NCI-H2171 (cell line): ENCODE measurements around the gene ACTRT2.
A peak's percentile ranks its signal among the peaks of the same experiment; 100 is the strongest.

Experiments
- DNase-seq: peaks from one replicate; lab custom pipeline; 2025; lab: John Stamatoyannopoulos, UW

ACTRT2 gene

DNA sequence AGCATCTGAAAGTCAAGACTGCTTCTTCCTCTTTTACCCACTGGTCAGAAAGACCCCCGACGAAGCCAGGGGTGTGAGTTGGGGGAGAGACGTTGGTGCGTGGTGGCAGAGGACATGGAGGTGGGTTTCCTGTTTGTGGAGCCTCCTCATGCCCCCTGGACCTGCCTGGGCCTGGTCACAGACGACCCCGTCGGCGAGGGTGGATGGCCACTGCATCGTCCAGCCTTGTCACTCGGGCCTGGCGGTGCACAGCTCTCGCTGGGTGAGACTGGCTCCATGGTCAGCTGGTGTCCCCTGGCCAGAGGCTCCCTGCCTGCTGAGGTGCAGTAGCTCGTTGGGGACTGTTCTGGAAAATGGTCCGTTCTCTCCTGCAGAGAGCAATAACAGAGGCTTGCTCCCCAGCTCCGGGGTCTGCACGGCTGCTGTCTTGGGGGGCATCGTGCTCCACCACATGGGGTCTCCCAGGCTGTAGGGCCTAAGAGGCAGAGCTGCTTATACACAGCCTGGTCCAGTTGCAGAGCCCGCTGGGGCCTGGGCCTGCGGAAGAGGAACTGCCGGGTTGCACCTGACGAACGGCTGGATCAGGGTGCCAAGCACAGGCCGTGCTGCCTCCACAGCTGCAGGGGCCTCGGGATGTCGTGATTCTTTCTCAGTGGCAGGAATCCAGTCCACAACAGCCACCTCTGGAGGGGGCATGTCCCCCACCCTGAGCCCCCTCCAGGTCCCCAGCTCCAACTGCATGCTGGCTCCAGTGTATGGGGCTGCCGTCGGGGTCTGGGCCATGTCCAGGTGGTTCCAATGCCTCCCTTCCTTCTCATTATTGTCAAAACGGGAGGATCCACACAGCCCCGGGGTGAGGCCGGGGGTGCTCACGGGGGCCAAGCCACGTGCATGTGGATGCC, 18.0 kb upstream of the ACTRT2 start:
- DNase-seq, result no peak

DNA sequence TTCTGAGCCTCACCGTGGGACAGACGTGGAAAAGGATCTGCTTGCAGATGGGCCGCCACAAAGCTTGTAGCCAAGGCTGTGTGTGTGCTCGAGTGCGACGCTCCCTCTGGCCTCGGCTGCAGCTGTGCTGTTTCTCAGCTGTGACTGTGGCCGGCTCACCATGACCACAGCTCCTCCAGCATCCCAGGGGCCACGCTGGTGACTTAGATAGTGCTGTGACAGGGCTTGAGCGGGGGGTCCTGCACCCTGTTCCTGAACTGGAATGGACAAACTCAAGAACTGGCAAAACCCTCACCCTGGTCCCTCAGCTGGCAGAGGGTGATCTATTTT, 17.4 kb upstream of the ACTRT2 start:
- no peak for DNase-seq

DNA sequence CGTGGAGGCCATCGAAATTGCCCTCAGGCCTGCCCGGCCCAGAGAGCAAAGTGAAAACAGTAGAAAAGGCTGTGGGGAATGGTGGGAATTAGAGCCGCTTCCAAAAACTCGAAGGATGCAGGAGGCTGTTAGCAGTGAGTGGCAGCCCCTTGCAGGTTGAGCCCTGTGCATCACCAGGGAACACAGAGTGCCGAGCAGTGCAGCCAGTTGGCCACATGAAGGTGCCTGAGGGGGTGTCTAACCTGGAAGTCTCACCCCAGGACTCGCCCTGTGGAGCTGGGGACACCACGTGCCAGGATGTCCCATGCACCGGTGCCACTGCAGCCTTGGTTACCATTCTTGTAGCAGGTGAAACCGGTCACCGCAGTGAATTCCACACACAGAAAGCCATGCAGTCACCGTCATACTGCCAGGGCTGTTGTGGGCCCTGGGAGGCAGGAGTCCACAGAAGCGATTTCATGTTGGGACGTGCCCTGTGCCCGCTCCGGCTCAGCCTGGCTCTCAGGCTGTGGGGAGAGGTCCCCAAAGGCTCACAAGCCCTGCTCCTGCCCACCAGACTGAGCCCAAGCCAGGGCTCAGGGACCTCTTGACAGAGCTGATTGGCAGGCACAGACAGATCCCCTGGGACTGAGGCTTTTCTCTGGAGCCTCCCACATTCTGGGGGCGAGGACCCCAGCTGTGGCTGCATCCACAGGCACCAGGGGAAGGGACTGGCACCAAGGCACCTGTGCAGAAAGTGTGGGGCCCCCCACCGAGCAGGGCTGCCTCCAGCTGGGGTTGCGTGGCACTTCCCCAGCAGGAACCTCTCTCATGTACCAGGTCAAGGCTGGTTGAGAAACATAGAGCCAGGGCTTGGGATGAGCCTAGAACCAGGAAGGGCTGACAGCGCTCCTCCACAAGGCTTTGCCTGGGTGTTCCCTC, 16.7 kb upstream of the ACTRT2 start:
- no peak for DNase-seq

DNA sequence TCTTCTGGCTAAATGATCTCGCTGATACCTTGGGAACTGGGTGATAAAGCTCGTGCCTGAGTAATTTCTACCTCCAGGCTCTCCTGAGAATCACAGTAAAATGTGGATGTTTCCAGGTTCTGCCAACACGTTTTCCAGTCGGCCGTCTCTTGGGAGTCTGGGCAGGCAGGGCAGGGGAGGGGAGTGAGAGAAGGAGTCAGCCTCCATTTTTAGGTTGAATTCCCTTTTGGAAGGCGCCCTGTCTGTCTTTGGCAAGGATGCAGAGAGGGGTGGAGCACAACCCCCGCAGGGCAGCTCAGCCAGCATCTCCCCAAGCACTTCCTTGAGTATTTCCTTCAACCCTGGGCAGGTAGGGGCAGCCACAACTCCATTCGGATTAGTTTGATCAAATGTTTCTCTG, 15.5 kb upstream of the ACTRT2 start:
- no peak for DNase-seq

DNA sequence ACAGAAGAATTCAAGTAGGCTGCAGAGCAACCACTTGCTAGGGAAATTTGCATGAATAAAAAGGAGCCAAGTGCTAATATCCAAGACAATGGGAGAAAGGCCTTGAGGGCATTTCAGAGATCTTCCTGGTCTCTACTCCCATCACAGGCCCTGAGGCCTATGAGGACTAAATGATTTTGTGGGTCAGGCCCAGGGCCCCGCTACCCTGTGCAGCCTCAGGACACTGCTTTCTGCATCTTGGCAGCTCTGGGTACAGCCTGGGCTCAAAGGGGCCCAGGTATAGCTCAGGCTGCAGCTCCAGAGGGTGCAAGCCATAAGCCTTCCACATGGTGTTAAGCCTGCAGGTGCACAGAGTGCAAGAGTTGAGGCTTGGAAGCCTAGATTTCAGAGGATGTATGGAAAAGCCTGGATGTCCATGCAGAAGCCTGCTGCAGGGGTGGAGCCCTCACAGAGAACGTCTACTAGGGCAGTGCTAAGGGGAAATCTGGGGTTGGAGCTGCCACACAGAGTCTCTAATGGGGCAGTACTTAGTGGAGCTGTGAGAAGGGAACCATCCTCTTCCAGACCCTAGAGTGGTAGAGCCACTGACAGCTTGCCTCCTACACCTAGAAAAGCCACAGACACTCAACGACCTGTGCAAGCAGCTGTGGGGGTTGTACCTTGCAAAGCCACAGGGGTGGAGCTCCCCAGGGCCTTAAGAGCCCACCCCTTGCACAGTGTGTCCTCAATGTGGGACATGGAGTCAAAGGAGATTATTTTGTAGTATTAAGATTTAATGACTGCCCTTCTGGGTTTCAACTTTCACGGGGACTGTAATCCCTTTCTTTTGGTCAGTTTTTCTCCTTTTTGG, 13.7 kb upstream of the ACTRT2 start:
- no peak for DNase-seq

DNA sequence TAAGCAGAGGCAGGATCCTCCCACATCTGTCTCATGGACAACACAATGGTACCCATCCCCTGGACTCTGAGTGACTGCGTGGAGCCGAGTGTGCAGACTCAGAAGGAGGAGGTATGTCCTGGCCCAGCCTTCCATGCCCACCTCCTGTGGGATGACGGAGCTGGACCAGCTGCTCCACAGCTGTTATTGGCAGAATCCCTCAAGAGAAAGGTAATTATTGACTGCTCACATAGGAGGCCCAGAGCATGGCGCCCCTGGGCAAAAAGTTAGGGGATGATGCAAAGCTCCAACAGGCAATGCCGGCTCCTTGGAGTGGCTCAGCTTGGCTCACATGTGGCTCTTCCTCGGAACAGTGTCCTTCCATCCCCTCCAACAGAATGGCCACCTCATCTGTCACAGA, 12.2 kb upstream of the ACTRT2 start:
- DNase-seq, result no peak

DNA sequence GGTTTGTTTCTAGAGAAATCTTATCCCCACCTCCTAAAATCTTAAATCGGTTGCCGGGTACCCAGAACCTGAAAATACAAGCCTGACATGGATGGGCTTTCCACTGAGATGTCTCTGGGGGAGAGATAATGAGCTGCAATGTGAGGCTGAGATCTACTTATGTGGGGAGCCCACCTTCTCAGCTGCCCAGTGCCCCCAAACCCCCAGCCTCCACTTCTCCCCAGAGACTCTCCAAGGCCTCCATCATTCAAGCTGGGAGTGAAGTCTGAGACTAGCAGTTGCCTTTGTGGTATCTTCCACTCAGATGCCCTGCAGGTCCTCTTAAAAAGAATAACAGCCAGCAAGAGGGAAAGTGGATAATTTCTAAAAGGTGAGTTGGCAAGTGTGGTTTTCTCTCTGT, 11.7 kb upstream of the ACTRT2 start:
- no peak for DNase-seq

DNA sequence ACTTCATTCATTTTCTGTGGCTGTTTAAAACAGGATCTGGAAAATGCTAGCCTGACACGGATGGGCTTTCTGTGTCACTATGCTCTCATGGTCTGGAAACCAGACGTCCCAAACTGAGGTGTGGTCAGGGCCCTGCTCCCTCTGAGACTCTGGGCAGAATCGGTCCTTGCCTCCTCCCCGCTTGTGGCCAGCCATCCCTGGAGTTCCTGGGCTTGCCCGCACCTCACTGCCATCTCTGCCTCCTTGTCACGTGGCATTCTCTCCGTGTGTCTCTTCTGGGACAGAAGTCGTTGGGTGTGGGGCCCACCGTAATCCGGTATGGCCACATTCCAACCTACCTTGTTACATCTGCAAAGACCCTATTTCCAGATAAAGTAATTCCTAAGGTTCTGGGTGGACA, 10.1 kb upstream of the ACTRT2 start:
- no peak for DNase-seq

DNA sequence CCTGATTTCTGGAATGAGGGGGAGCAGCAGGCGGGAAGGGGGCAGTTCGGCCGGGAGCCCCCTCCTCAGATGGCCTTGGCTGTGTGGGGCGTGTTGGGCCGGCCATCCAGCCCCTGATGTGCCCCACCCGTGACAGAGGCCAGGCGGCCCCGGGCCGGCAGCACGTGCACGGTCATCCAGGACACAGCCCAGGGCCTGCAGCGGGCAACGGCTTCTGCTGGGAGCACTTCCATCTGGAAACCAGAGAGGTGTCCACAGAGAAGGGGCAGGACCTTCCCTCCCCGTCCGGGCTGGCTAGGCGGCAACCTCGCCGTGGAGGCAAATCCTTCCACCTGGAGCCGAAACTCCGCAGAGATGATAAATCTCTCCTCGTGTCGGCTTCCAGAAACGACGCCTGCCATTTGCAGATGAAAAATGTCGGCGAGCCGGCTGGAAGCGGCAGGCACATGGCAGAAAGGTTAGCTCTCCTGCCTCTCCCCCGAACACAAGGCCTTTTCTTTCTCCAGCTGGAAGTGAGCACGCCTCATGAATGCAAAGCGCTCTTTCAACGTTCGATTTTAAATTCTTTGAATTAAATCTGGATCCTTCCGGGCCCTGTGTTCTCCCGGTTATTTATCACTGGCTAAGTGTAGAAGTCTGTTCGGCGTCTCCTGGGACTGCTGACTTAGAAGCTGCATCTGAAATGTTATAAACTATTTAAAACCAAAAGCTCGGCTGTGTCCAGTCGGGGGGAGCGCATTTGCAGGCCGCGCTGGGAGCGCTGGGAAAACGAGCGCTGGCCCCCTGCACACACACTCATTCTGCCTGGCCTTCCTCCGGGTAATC, 9.4 kb upstream of the ACTRT2 start:
- no peak for DNase-seq

DNA sequence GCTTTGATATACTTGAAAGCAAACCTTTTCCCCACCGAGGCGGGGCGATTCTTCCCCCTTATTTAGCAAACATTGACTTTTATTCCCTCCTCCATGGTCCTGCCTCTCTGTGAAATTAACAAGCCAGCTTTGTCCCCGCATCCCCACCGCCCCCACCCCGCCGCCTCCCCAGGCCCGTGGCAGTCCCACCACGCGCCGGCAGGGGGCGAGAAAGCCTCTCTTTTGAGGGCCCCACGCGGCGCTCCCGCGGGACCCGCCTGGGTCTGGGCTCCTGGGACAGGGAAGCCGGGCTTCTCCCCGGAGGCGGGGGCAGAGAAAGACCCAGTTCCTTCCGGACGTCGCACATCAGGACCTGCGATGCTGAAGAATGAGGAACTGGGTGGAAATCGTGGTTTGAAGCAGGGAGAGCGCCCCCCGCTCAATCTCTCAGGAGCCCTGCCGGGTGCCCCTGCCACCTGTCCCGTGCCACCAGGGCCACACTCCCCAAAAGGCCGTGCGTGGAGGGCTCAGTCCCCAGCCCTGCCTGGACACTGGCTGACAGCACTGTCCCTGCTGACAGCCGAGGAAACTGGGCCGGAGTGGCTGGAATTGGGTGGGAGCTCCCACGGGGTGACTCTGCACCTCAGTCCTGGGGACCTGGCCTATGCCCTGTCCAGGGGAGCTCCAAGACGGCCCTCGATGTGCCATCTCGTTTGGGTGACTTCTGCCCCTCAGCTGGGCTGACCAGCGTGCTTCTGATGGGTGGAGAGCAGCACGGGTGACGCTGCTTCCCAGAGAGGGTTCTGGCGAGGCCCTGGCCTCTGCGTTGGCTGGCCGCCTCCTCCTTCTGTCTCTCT, 8.6 kb upstream of the ACTRT2 start:
- peak; percentile 19 for DNase-seq

DNA sequence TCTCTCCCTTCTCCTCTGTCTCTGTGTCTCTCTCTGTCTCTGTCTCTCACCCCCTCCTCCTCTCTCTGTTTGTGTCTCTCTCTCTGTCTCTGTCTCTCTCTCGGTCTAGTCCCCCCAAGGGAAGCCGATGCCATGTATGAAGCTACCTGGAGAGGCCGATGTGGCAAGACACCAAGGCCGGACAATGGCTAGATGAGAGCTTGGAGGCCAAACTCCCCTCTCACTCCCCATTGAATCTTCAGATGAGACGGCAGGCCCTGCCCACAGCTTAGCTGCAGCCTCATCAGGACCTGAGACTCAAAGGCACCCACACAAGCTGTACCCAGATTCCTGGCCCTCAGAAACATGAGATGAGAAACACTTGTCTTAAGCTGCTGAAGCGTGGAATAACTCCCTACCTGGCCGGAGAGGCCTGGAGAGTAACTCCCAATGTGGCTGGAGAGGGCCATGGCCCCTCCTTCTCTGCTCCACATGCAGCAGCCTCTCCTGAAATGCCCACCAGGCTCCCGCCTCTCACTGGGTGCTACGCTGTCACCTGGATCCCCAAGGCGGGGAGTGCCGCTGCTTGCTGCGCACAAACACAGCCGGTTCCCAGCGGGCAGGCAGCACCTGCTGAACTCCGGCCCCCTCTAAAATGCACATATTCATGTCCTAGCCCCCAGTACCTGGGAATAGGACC, 7.8 kb upstream of the ACTRT2 start:
- no peak for DNase-seq

DNA sequence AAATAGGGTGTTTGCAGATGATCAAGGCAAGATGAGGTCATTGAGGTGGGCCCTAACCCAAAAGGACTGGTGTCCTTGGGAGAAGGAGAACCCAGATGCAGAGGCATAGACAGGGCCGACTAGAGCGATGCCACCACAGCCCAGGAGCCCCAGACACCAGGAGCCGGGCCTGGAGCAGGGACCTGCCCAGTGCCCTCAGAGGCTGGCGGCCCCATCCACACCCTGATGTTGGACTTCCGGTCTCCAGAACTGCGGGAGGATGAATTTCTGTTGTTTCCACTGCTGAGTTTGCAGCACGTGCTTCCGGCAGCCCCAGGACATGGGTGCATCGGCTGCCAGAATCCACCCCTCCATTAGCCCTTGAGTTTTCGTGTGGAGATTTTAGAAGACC, 7.2 kb upstream of the ACTRT2 start:
- no peak for DNase-seq

DNA sequence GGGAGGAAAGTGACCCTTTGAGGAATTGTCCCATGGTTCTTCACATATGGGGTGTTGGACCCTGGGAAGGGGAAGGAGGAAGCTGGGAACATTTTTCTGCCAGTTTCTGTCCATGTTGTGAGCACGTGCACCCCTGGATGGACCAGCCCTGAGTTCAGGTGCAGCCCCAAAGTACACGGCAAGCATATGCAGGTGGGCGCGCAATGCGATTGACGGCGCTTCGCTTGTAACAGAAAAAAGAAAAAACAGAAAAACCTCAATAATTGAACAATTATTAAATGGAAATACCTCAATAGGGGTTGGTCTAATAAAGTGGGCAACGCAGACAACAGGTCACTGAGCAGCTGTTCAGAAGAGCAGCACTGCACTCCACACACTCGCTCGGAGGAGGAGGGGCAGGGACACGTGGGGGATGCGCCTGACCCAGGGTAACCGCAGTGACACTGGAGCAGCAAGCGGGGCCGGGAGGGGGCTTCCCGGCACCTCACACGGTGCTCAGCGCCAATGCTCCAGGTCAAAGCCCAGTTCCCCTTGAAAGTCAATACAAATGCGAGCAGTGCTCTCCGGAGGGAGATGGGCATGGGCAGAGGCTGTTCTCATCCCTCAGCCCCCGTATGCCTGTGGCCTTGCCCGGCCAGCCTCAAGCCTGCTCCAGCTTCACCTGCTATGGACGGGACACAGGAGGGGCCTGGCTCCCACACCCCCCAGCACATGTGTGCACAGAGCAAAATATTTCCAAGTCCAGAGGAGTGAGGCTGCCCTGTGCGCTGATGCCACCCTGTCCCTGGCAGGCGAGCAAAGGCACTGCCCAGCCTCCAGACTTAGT, 6.6 kb upstream of the ACTRT2 start:
- DNase-seq, result no peak

DNA sequence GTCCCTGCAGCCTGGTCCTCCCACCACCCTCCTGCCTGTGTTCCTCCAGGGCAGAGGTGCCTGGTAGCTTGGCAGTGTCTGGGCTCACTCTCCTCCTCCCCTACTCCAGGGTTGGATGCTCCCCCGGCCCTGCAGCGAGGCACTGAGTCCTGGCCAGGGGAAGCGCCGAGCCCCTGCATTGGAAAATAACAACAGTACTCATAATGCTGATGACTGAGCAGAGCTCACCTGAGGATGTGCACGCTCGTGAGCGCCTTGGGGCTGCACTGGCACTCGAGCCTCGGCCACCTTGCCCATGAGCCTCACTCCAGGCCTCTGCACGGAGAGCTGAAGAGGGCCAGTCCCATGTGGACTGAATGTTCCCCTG, 6.0 kb upstream of the ACTRT2 start:
- no peak for DNase-seq

DNA sequence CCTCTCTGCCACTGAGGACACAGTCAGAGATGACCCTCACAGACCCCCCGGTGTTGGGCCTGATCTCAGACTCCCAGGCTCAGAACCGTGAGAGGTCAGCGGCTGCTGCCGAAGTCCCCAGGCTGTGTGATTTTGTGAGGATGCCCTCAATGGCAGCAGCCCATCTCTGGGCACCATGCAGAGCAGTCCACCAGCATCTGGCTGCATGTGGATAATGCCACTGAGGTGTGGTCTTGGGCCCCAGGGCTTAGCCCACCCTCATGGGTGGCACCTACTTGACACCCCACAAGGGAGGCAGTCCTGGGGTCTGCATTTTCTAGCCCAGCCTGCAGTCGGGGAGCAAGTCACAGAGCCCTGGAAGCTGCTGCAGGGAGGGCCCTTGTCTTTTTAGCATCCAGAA, 5.5 kb upstream of the ACTRT2 start:
- DNase-seq, result no peak

DNA sequence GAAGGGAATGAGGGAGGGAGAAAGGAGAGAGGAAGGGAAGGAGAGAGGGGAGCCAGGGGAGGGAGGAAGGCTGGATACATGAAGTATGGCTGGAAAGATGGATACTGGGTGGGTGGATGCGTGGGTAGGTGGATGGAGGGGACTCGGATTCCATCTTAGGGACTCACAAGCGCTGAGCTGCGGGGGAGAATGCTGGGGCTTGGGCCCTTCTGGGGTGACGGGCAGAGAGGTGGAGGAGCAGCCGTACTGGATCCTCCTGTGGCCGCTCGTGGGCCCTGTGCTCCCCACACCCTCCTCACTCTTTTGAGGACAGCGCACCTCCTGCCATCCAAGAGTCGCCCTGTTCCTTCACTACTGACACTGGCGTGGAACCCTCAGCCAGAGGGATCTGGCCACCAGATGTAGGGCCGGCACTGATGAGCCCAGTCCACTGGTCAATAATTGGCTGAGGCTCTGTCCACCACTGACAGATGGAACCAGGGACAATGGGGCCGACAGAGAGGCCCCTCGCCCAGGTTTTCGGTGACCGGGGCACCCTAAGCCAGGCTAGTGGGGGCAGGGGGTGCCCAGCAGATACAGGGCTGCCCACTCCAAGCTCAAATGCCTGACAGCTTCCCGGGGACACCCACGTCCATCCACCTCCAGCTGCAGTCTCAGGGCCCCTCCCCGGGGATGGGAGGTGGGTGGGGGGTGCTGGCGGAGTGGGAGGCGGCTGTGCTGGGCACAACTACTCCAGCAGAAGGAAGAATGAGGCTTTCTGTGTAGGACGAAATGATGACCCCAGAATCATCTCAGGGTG, 4.4 kb upstream of the ACTRT2 start:
- DNase-seq, result no peak

DNA sequence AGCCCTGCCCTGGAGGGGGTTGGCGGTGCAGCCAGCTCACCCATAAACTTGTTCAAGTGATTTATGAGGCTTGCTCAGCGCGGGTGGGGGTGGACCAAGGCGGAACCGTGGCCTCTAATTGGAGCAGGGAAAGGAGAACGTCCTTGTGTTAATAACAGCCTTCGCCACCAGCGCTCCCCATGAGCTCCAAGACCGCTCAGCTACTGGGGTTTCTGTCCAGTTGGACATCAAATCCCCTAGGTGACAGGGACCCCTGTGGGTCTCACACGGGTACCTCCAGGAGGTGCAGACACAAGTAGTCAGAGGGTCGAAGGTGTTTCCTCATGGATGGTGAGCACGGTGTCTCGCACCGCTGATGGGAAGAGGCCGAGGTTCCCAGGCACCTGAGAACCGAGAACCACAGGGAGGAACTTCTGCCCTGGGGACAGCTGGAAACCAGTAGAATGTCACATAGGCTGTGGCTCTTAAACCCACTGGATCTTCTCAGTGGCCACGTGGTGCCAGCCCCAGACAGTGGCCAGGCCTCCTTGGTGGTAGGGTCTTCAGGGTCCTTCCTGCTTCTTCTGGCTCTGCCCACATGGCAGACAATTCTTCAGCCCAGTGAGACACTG, 3.7 kb upstream of the ACTRT2 start:
- no peak for DNase-seq

DNA sequence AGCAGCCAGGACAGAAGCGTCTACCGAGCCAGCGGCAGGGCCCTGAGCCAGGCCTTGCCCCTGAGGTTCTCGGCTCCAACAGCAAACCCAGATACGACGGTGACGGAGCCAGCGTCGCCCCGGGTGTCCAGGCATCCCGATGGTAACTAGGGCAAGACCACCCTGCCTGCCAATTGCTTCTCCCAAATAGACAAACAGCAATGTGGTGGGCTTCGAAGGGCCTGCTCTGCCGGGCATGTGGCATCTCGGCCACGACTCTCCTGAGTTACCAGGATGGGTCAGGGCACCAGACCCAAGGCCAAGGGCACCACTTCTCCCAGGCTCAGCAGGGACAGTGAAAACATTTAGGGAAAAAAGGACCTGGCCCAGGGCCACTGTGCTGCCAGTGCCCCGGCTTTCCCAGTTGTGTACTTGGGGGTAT, 3.2 kb upstream of the ACTRT2 start:
- no peak for DNase-seq
